GM21825 (cell line): Measurements from ENCODE around the gene RPL26.
A peak's percentile ranks its signal among the peaks of the same experiment; 100 is the strongest.
"Not testable (repeated sequence)": the region's sequence is repeated elsewhere in the genome, so short reads cannot be mapped to it uniquely, and the experiment has no call there.

ENCODE experiments used
- ATAC-seq: cut with Tn5 transposase; IDR thresholded peaks from one replicate; pipeline ENCODE4 v1.9.1; 2021; ENCODE audit warnings: mild to moderate bottlenecking, moderate library complexity; ENCODE audit not compliant: unreplicated experiment

The RPL26 gene

GRCh38 chr17:8397636-8398035 is 14.6 kb upstream of the RPL26 start, which contains the start of gene RNF222:
Gene RNF222 (minus strand): TSS chr17:8397827. CDS start chr17:8393461, 4,366 bp downstream.
- ATAC-seq: no peak

- ATAC-seq: not testable (repeated sequence)
These were observed 11.5 kb upstream of the RPL26 start for GRCh38 chr17:8394497-8394896.

- ATAC-seq: no peak
These were observed 10.7 kb upstream of the RPL26 start for GRCh38 chr17:8393470-8394231.

GRCh38 chr17:8392674-8393469 is 9.9 kb upstream of the RPL26 start:
- no peak for ATAC-seq

- no peak for ATAC-seq
These were observed 9.3 kb upstream of the RPL26 start for GRCh38 chr17:8392274-8392673.

GRCh38 chr17:8391711-8392110 is 8.7 kb upstream of the RPL26 start:
- no peak for ATAC-seq

- ATAC-seq: no peak
These were observed 5.1 kb upstream of the RPL26 start for GRCh38 chr17:8387914-8388651.

- ATAC-seq: no peak
These were observed 3.8 kb upstream of the RPL26 start for GRCh38 chr17:8386841-8387240.

- no peak for ATAC-seq
These were observed 1.9 kb upstream of the RPL26 start for GRCh38 chr17:8384801-8385378.

GRCh38 chr17:8382880-8383142 is 182 bp downstream of the RPL26 start:
- ATAC-seq: no peak

GRCh38 chr17:8382052-8382879 is 727 bp downstream of the RPL26 start:
- ATAC-seq: no peak

GRCh38 chr17:8380049-8380448 is 2.9 kb downstream of the RPL26 start:
- ATAC-seq: no peak

- ATAC-seq: not testable (repeated sequence)
These were observed 4.9 kb downstream of the RPL26 start for GRCh38 chr17:8378117-8378516.

- no peak for ATAC-seq
These were observed 5.6 kb downstream of the RPL26 start for GRCh38 chr17:8377422-8377821.

GRCh38 chr17:8376271-8377067 is 6.5 kb downstream of the RPL26 start, which contains the start of gene KRABD2:
Gene KRABD2 (minus strand): TSS chr17:8376704.
- ATAC-seq: peak; percentile 83

- no peak for ATAC-seq
These were observed 7.2 kb downstream of the RPL26 start for GRCh38 chr17:8375738-8376259.

GRCh38 chr17:8373856-8374255 is 9.1 kb downstream of the RPL26 start:
- ATAC-seq: not testable (repeated sequence)

- no peak for ATAC-seq
These were observed 10.6 kb downstream of the RPL26 start for GRCh38 chr17:8372422-8372821.

GRCh38 chr17:8371786-8372185 is 11.2 kb downstream of the RPL26 start:
- ATAC-seq: no peak
